ENCODE data around the gene MSI2. TPM values are rescaled to one million over a fixed set of nuclear protein-coding genes. Genes with fewer than 3 reads are reported as not detected.

MSI2 gene
- total and polyA plus RNA-seq, 2 donors (not counting 1 experiment from before 2014, with no cell fraction given): 16.1 to 196 TPM

DNA sequence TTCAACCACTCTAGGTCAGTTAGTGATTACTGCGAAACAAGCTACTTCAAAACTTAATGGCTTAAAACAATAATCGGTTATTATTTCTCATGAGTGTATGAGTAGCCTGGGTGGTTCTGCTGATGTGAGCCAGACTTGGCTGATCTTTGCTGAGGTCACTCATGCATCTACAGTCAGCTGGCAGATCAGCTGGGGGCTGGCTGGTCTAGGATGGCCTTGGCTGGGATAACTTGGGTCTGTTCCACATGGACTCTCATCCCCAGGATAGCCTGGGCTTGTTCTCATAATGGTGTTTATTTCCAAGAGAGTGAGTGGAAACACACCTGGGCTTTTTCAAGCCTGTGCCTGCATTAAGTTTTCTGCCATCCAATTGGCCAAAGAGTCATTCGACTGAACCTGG is 475.7 kb downstream of the MSI2 start:
- H4K20me1 ChIP-seq (ENCODE audit: control insufficient read depth, insufficient read depth, low read length, poor library complexity, severe bottlenecking): no peaks in the 10 kb centered on the region
- H2AFZ ChIP-seq (ENCODE audit: insufficient read depth, low read depth, low read length, poor library complexity, severe bottlenecking): no peak overlapping the region
- H3K27me3 ChIP-seq (replicated peaks in 1 of 4; ENCODE audit: control extremely low read depth in 1 of 4, control insufficient read depth in 3 of 4, insufficient read depth in 4 of 4, low read length in 3 of 4): no peaks in the 10 kb centered on the region
- peaks cover 20 to 26% of the 10 kb centered on the region in 2 donors for H3K4me1 ChIP-seq (ENCODE audit: control insufficient read depth in 2 of 2, insufficient read depth in 2 of 2, low read length in 2 of 2)
- Mint-ChIP-seq H3K27me3 (peaks cover 3% of the 10 kb centered on the region), H3K9me3 (ENCODE audit: insufficient read depth) (no peaks in the 10 kb centered on the region), H3K4me1 (peaks cover 28% of the 10 kb centered on the region), H3K4me3 (no peak overlapping the region), H3K27ac (no peak overlapping the region)
- no peak overlapping the region for H3K4me3 ChIP-seq (ENCODE audit: control extremely low read depth in 1 of 5, extremely low read depth in 1 of 5, insufficient read depth in 1 of 5, low read depth in 2 of 5, low read length in 4 of 5)
- H3K4me2 ChIP-seq (replicated peaks; ENCODE audit: low read depth, low read length, poor library complexity, severe bottlenecking): no peak overlapping the region
- intact Hi-C loops (cut with micrococcal nuclease): loop anchor here (10.0 kb wide), 1 partner anchor 397 kb away; no protein-coding TSS in a partner anchor
- WGBS (ENCODE audit: insufficient coverage): 100% methylated on average over 1 of the region's 3 CpGs
- no peak for DNase-seq
- CTCF ChIA-PET: interaction anchor here (0.6 to 0.9 kb wide), 2 partner anchors 16 to 492 kb away, joined by 3 read pairs; no protein-coding TSS in a partner anchor
- no peak overlapping the region for H3K9ac ChIP-seq (ENCODE audit: low read length)
- POLR2A ChIA-PET: interaction anchor here (0.6 kb wide), 1 partner anchor 236 kb away, joined by 6 read pairs; no protein-coding TSS in a partner anchor
- no peak overlapping the region for H3K27ac ChIP-seq (ENCODE audit: low read length in 2 of 2)
- no peak for ATAC-seq (ENCODE audit: low read depth)
- no peaks in the 10 kb centered on the region for H3K79me2 ChIP-seq (ENCODE audit: control insufficient read depth, insufficient read depth, low read length)
- no peaks in the 10 kb centered on the region for H3K36me3 ChIP-seq (replicated peaks in 1 of 2; ENCODE audit: control extremely low read depth in 1 of 2, control insufficient read depth in 1 of 2, extremely low read depth in 1 of 2, insufficient read depth in 2 of 2, low read length in 1 of 2)
- TF ChIP-seq EZH2 (IDR thresholded peaks at IDR 0.05; ENCODE audit: borderline replicate concordance, insufficient read depth, low read depth, low read length, poor library complexity, severe bottlenecking): no peak
- TF ChIP-seq, protein P1, sequence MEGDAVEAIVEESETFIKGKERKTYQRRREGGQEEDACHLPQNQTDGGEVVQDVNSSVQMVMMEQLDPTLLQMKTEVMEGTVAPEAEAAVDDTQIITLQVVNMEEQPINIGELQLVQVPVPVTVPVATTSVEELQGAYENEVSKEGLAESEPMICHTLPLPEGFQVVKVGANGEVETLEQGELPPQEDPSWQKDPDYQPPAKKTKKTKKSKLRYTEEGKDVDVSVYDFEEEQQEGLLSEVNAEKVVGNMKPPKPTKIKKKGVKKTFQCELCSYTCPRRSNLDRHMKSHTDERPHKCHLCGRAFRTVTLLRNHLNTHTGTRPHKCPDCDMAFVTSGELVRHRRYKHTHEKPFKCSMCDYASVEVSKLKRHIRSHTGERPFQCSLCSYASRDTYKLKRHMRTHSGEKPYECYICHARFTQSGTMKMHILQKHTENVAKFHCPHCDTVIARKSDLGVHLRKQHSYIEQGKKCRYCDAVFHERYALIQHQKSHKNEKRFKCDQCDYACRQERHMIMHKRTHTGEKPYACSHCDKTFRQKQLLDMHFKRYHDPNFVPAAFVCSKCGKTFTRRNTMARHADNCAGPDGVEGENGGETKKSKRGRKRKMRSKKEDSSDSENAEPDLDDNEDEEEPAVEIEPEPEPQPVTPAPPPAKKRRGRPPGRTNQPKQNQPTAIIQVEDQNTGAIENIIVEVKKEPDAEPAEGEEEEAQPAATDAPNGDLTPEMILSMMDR (IDR thresholded peaks at IDR 0.05): no peak
- no peaks in the 10 kb centered on the region for H3K9me3 ChIP-seq (ENCODE audit: control extremely low read depth in 1 of 3, control insufficient read depth in 2 of 3, insufficient read depth in 1 of 3, low read length in 2 of 3)

DNA sequence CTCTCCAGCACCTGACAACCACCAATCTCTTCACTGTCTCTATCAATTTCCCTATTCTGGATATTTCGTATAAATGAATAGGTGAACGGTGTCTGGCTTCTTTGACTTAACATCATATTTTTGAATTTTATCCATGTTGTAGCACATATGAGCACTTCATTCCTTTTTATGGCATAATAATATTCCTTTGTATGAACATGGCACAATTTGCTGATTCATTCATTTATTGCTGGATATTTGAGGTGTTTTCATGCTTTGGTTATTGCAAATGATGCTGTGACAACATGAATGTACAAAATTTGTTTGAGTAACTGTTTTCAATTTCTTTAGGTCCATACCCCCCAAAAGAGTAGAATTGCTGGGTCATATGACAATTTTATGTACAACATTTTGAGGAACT is 476.8 kb downstream of the MSI2 start:
- ChIA-PET POLR2A (no interaction called here), CTCF (no interaction called here)
- Histone ChIP-seq H3K4me3 (ENCODE audit: control extremely low read depth in 1 of 5, extremely low read depth in 1 of 5, insufficient read depth in 1 of 5, low read depth in 2 of 5, low read length in 4 of 5) (no peak overlapping the region), H3K9me3 (ENCODE audit: control extremely low read depth in 1 of 3, control insufficient read depth in 2 of 3, insufficient read depth in 1 of 3, low read length in 2 of 3) (no peaks in the 10 kb centered on the region), H4K20me1 (ENCODE audit: control insufficient read depth, insufficient read depth, low read length, poor library complexity, severe bottlenecking) (no peaks in the 10 kb centered on the region), H3K27ac (ENCODE audit: low read length in 2 of 2) (no peak overlapping the region), H3K36me3 (replicated peaks in 1 of 2; ENCODE audit: control extremely low read depth in 1 of 2, control insufficient read depth in 1 of 2, extremely low read depth in 1 of 2, insufficient read depth in 2 of 2, low read length in 1 of 2) (no peaks in the 10 kb centered on the region), H3K27me3 (replicated peaks in 1 of 4; ENCODE audit: control extremely low read depth in 1 of 4, control insufficient read depth in 3 of 4, insufficient read depth in 4 of 4, low read length in 3 of 4) (no peaks in the 10 kb centered on the region), H3K4me1 (ENCODE audit: control insufficient read depth in 2 of 2, insufficient read depth in 2 of 2, low read length in 2 of 2) (peaks cover 20 to 26% of the 10 kb centered on the region in 2 donors), H3K79me2 (ENCODE audit: control insufficient read depth, insufficient read depth, low read length) (no peaks in the 10 kb centered on the region), H3K4me2 (replicated peaks; ENCODE audit: low read depth, low read length, poor library complexity, severe bottlenecking) (no peak overlapping the region), H3K9ac (ENCODE audit: low read length) (no peak overlapping the region), H2AFZ (ENCODE audit: insufficient read depth, low read depth, low read length, poor library complexity, severe bottlenecking) (no peak overlapping the region)
- Mint-ChIP-seq H3K9me3 (ENCODE audit: insufficient read depth) (no peaks in the 10 kb centered on the region), H3K4me1 (peaks cover 28% of the 10 kb centered on the region), H3K27ac (no peak overlapping the region), H3K4me3 (no peak overlapping the region), H3K27me3 (peaks cover 3% of the 10 kb centered on the region)
- ATAC-seq (ENCODE audit: low read depth) (no peak), DNase-seq (no peak)
- TF ChIP-seq, protein P1 (IDR thresholded peaks at IDR 0.05): no peak
- TF ChIP-seq EZH2 (IDR thresholded peaks at IDR 0.05; ENCODE audit: borderline replicate concordance, insufficient read depth, low read depth, low read length, poor library complexity, severe bottlenecking): no peak
- whole genome bisulfite sequencing (ENCODE audit: insufficient coverage): no CpG with 5 or more reads among the region's 2 CpGs
- intact Hi-C loops (cut with micrococcal nuclease): loop anchor here (10.0 kb wide), 1 partner anchor 398 kb away; no protein-coding TSS in a partner anchor

Small RNA genes lying within 50 kb of the gene (small RNA-seq; reads per million reads assigned to genes)
- gene RN7SL449P (ENCODE audit: insufficient read length, low read depth, low replicate concordance) (not detected), gene RNU7-134P (ENCODE audit: insufficient read length, low read depth, low replicate concordance) (not detected)

Other genes with a start within 250 kb of the MSI2 start
- gene AKAP1, start 171.3 kb upstream of the MSI2 start, total RNA-seq: 20.1 and 27.1 TPM in 2 replicates
- 26.6 and 32.7 TPM in 2 replicates for gene AKAP1, start 171.3 kb upstream of the MSI2 start, polyA plus RNA-seq

All from B cell (primary cell).